ENCODE results near the gene NEU2. TPM values are rescaled to one million over a fixed set of nuclear protein-coding genes. Genes with fewer than 3 reads are reported as not detected.

NEU2 gene
- polyA plus RNA-seq (2013, experiment 1 of 2) = not detected
- not detected for polyA plus RNA-seq (2013, experiment 2 of 2)

DNA sequence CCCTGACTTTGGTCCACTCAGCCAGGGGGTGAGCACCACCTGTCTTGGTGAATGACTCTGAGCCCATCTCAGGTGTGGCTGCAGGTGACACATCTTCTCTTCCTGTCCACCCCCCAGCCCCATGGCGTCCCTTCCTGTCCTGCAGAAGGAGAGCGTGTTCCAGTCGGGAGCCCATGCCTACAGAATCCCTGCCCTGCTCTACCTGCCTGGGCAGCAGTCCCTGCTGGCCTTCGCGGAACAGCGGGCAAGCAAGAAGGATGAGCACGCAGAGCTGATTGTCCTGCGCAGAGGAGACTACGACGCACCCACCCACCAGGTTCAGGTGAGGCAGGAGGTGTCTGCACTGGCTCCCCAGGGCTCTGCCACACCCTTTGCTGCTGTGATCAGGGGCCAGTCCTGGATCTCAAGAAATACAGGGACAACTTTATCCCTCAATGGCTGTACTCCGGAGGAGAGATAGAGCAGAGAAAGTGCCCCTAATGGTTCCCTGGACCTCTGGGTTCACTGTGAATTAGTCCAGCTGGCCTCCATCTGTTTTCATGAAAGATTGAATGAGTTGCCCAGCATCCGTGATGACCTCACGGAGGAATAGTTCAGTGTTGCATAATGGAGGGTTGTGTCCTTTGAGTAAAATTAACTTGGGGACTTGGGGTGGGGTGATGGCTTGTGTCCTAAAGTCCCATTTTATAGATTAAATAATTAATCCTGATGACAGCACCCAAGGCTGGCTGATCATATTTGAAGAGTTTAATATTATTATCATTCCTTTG lies at the start of gene NEU2:
NEU2 (plus strand) TSS at position 122 of the 770 bp plus-strand sequence; CDS start at position 122, 0 bp downstream.
- Histone ChIP-seq H3K27ac (ENCODE audit: low read depth, low read length) (no peak within 1 kb of the TSS), H3K79me1 (ENCODE audit: low read length) (no peaks in the 10 kb centered on the region), H3K36me3 (ENCODE audit: control insufficient read depth, insufficient read depth, low read length) (no peaks in the 10 kb centered on the region)

DNA sequence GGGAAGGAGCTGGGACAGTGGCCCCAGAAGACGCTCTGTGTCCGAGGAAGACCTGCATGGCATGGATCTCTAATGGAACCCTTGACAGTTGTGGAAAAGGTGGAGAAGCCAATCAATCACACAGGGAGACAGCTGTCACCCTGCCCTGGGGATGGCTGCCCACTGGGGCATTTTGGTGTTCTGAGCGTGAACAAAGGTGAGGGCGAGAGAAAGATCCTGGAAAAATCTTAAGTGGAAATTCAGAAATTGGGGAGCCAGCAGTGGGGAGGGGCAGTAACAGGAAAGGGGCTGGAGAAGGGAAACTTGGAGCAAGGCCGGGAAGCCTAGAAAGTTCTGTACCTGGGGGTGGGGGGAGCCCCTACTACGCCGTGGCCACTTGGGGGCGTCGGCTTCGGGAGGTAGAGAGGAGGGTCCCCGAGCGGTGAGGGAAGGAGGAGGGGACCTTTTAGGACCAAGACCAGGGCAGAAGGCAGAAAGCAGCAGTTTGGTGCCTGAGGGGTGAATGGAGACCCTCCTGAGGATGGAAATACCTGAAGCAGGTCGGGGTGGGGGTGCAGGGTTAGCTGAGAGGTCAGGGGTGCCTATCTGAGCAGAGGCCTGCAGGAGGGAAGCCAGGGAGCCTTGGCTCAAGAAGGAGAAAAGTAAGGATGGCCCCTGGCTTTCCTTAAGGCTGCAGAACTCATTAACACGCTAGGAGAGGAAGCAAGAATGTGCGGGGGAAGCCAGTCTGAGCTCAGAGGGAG lies 49.4 kb upstream of the NEU2 start:
- no peaks in the 10 kb centered on the region for H3K36me3 ChIP-seq (ENCODE audit: control insufficient read depth, insufficient read depth, low read length)
- no peak overlapping the region for H3K4ac ChIP-seq (ENCODE audit: low read depth, low read length)
- no peak overlapping the region for H3K4me3 ChIP-seq (ENCODE audit: low read length)
- H3K18ac ChIP-seq (ENCODE audit: low read length) = peak overlapping the region; percentile 23
- no peaks in the 10 kb centered on the region for H3K79me2 ChIP-seq (ENCODE audit: control insufficient read depth, insufficient read depth, low read length)
- peak overlapping the region; percentile 70 for H3K56ac ChIP-seq (ENCODE audit: low read length)
- H2BK5ac ChIP-seq (ENCODE audit: low read length) = no peak overlapping the region
- H4K5ac ChIP-seq (ENCODE audit: low read length) = peak overlapping the region; percentile 87
- no peaks in the 10 kb centered on the region for H3K79me1 ChIP-seq (ENCODE audit: low read length)
- no peak overlapping the region for H3K23ac ChIP-seq (ENCODE audit: low read length)
- no peaks in the 10 kb centered on the region for H3K4me1 ChIP-seq (ENCODE audit: control insufficient read depth, low read depth, low read length)
- peak; percentile 58 for DNase-seq
- no peak overlapping the region for H2AK5ac ChIP-seq (ENCODE audit: low read length)
- no peak overlapping the region for H2BK120ac ChIP-seq (ENCODE audit: low read depth, low read length)
- no peak overlapping the region for H2BK15ac ChIP-seq (replicated peaks; ENCODE audit: low read depth)
- WGBS (ENCODE audit: extremely low coverage, insufficient coverage, low lambda C conversion rate) = no CpG with 5 or more reads among the region's 15 CpGs
- no peaks in the 10 kb centered on the region for H3K27me3 ChIP-seq (ENCODE audit: insufficient read depth, low read length, poor library complexity)
- H4K8ac ChIP-seq (ENCODE audit: low read depth, low read length) = no peak overlapping the region
- H3K27ac ChIP-seq (ENCODE audit: low read depth, low read length) = no peak overlapping the region
- H3K9ac ChIP-seq (ENCODE audit: low read length) = no peak overlapping the region
- no peak overlapping the region for H3K4me2 ChIP-seq (ENCODE audit: low read length)

More for the DNA sequence above, at the start of gene NEU2:
- Histone ChIP-seq H3K27me3 (ENCODE audit: insufficient read depth, low read length, poor library complexity) (no peaks in the 10 kb centered on the region), H2BK120ac (ENCODE audit: low read depth, low read length) (no peak within 1 kb of the TSS), H3K4me1 (ENCODE audit: control insufficient read depth, low read depth, low read length) (no peaks in the 10 kb centered on the region), H3K18ac (ENCODE audit: low read length) (no peak within 1 kb of the TSS), H2BK5ac (ENCODE audit: low read length) (no peak within 1 kb of the TSS), H3K4ac (ENCODE audit: low read depth, low read length) (no peak within 1 kb of the TSS), H2AK5ac (ENCODE audit: low read length) (no peak within 1 kb of the TSS), H4K5ac (ENCODE audit: low read length) (no peak within 1 kb of the TSS), H3K9ac (ENCODE audit: low read length) (no peak within 1 kb of the TSS), H3K79me2 (ENCODE audit: control insufficient read depth, insufficient read depth, low read length) (no peaks in the 10 kb centered on the region), H3K23ac (ENCODE audit: low read length) (no peak within 1 kb of the TSS), H4K8ac (ENCODE audit: low read depth, low read length) (no peak within 1 kb of the TSS), H3K4me2 (ENCODE audit: low read length) (no peak within 1 kb of the TSS), H3K4me3 (ENCODE audit: low read length) (no peak within 1 kb of the TSS), H3K56ac (ENCODE audit: low read length) (peak within 1 kb of the TSS; percentile 42), H2BK15ac (replicated peaks; ENCODE audit: low read depth) (no peak within 1 kb of the TSS)
- no peak for DNase-seq
- no CpG with 5 or more reads among the region's 13 CpGs for WGBS (ENCODE audit: extremely low coverage, insufficient coverage, low lambda C conversion rate)

DNA sequence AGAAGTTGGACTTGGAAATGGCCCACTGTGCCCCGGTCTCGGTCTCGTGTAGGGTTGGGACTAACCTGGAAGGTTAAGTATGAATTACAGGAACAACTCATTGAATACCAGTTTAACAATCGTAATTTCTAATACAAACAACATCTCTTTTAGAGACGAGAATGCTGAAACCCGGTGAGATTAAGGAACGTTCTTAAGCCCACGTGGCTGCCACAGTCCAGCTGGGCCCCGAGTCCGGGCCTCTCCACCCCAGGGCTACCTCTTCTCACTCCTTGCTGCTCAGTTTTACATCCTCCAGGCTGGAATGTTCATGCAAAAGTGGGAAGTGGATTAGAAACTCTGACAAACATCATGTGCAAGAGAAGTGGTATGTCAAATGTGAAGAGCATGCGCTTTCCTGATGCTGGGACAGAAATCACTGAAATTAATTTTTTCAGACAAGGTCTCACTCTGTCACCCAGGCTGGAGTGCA lies 48.8 kb upstream of the NEU2 start:
- no CpG with 5 or more reads among the region's 11 CpGs for WGBS (ENCODE audit: extremely low coverage, insufficient coverage, low lambda C conversion rate)

DNA sequence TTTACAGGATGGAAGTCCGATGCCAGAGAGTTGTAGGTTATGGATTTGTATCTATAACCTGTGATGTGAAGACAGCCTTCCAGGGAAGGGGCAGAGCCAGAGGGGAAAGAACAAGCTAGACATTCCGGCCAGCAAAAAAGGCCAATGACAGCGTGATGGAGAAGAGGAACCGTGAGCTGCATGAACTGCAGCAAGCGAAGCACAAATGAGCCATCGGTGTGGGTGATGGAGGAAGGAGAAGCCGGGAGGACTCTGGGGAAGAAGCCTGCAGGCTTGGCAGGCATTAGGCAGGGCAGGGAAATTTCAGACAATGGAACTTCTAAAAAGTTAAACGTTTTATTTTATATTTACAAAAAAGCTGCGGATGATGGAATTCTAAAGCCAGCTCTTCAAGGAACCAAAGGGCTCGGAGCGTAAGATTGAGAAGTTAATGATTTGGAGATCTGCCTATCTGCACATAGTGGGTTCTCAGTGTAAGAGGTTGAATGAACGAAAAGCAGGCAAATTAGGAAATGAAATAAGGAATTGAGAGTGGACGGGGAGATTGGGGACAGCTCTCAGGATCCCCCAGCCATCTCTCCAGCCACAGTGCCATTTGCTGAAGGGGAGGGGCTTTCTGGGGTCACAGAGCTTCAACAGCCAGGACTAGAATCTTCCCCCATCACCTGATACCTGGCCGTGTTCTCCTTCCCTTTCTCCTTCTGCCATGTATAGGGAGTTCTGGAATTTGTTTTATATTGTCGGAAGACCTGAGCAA lies 47.8 kb upstream of the NEU2 start:
- Histone ChIP-seq H2AK5ac (ENCODE audit: low read length) (no peak overlapping the region), H3K27me3 (ENCODE audit: insufficient read depth, low read length, poor library complexity) (no peaks in the 10 kb centered on the region), H2BK120ac (ENCODE audit: low read depth, low read length) (no peak overlapping the region), H2BK15ac (replicated peaks; ENCODE audit: low read depth) (no peak overlapping the region), H3K56ac (ENCODE audit: low read length) (no peak overlapping the region), H2BK5ac (ENCODE audit: low read length) (no peak overlapping the region), H3K9ac (ENCODE audit: low read length) (no peak overlapping the region), H3K4me1 (ENCODE audit: control insufficient read depth, low read depth, low read length) (no peaks in the 10 kb centered on the region), H3K79me2 (ENCODE audit: control insufficient read depth, insufficient read depth, low read length) (no peaks in the 10 kb centered on the region), H3K27ac (ENCODE audit: low read depth, low read length) (no peak overlapping the region), H3K4me3 (ENCODE audit: low read length) (no peak overlapping the region), H3K23ac (ENCODE audit: low read length) (no peak overlapping the region), H4K5ac (ENCODE audit: low read length) (no peak overlapping the region), H3K36me3 (ENCODE audit: control insufficient read depth, insufficient read depth, low read length) (no peaks in the 10 kb centered on the region), H3K79me1 (ENCODE audit: low read length) (no peaks in the 10 kb centered on the region), H3K18ac (ENCODE audit: low read length) (no peak overlapping the region), H3K4ac (ENCODE audit: low read depth, low read length) (no peak overlapping the region), H3K4me2 (ENCODE audit: low read length) (no peak overlapping the region), H4K8ac (ENCODE audit: low read depth, low read length) (no peak overlapping the region)
- DNase-seq = no peak
- no CpG with 5 or more reads among the region's 15 CpGs for WGBS (ENCODE audit: extremely low coverage, insufficient coverage, low lambda C conversion rate)

More for the DNA sequence above, 48.8 kb upstream of the NEU2 start:
- Histone ChIP-seq H3K4ac (ENCODE audit: low read depth, low read length) (no peak overlapping the region), H2AK5ac (ENCODE audit: low read length) (no peak overlapping the region), H3K27ac (ENCODE audit: low read depth, low read length) (no peak overlapping the region), H3K9ac (ENCODE audit: low read length) (no peak overlapping the region), H3K23ac (ENCODE audit: low read length) (no peak overlapping the region), H2BK15ac (replicated peaks; ENCODE audit: low read depth) (no peak overlapping the region), H3K79me1 (ENCODE audit: low read length) (no peaks in the 10 kb centered on the region), H3K4me2 (ENCODE audit: low read length) (no peak overlapping the region), H3K56ac (ENCODE audit: low read length) (peak overlapping the region; percentile 70), H3K4me3 (ENCODE audit: low read length) (no peak overlapping the region), H3K79me2 (ENCODE audit: control insufficient read depth, insufficient read depth, low read length) (no peaks in the 10 kb centered on the region), H2BK5ac (ENCODE audit: low read length) (no peak overlapping the region), H3K18ac (ENCODE audit: low read length) (no peak overlapping the region), H4K8ac (ENCODE audit: low read depth, low read length) (no peak overlapping the region), H2BK120ac (ENCODE audit: low read depth, low read length) (no peak overlapping the region), H4K5ac (ENCODE audit: low read length) (no peak overlapping the region), H3K27me3 (ENCODE audit: insufficient read depth, low read length, poor library complexity) (no peaks in the 10 kb centered on the region), H3K36me3 (ENCODE audit: control insufficient read depth, insufficient read depth, low read length) (no peaks in the 10 kb centered on the region), H3K4me1 (ENCODE audit: control insufficient read depth, low read depth, low read length) (no peaks in the 10 kb centered on the region)
- no peak for DNase-seq

DNA sequence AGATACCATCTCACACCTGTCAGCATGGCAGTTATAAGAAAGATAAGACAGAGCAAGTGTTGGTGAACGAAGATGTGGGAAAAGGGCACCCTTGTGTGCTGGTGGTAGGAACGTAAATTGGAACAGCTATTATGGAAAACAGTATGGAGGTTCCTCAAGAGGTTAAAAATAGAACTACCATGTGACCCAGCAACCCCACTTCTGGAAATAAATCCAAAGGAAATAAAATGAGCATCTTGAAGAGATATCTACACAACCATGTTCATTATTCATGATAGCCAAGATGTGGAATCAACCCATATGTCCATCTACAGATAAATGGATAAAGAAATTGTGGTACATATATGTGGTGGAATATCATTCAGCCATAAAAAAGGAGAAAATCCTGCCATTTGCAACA lies 46.3 kb upstream of the NEU2 start:
- Histone ChIP-seq H3K79me2 (ENCODE audit: control insufficient read depth, insufficient read depth, low read length) (no peaks in the 10 kb centered on the region), H2BK5ac (ENCODE audit: low read length) (no peak overlapping the region), H3K23ac (ENCODE audit: low read length) (no peak overlapping the region), H3K27me3 (ENCODE audit: insufficient read depth, low read length, poor library complexity) (no peaks in the 10 kb centered on the region), H3K4ac (ENCODE audit: low read depth, low read length) (no peak overlapping the region), H2BK15ac (replicated peaks; ENCODE audit: low read depth) (no peak overlapping the region), H3K9ac (ENCODE audit: low read length) (no peak overlapping the region), H3K4me1 (ENCODE audit: control insufficient read depth, low read depth, low read length) (no peaks in the 10 kb centered on the region), H2AK5ac (ENCODE audit: low read length) (no peak overlapping the region), H3K56ac (ENCODE audit: low read length) (no peak overlapping the region), H4K8ac (ENCODE audit: low read depth, low read length) (no peak overlapping the region), H3K18ac (ENCODE audit: low read length) (no peak overlapping the region), H3K36me3 (ENCODE audit: control insufficient read depth, insufficient read depth, low read length) (no peaks in the 10 kb centered on the region), H3K27ac (ENCODE audit: low read depth, low read length) (no peak overlapping the region), H3K79me1 (ENCODE audit: low read length) (no peaks in the 10 kb centered on the region), H3K4me2 (ENCODE audit: low read length) (no peak overlapping the region), H3K4me3 (ENCODE audit: low read length) (no peak overlapping the region), H2BK120ac (ENCODE audit: low read depth, low read length) (no peak overlapping the region), H4K5ac (ENCODE audit: low read length) (no peak overlapping the region)
- no peak for DNase-seq
- no CpG with 5 or more reads among the region's 2 CpGs for WGBS (ENCODE audit: extremely low coverage, insufficient coverage, low lambda C conversion rate)

Measured in mesendoderm (in vitro differentiated cells).